ENCODE results near the gene ATP6V1F.

Gene ATP6V1F

DNA sequence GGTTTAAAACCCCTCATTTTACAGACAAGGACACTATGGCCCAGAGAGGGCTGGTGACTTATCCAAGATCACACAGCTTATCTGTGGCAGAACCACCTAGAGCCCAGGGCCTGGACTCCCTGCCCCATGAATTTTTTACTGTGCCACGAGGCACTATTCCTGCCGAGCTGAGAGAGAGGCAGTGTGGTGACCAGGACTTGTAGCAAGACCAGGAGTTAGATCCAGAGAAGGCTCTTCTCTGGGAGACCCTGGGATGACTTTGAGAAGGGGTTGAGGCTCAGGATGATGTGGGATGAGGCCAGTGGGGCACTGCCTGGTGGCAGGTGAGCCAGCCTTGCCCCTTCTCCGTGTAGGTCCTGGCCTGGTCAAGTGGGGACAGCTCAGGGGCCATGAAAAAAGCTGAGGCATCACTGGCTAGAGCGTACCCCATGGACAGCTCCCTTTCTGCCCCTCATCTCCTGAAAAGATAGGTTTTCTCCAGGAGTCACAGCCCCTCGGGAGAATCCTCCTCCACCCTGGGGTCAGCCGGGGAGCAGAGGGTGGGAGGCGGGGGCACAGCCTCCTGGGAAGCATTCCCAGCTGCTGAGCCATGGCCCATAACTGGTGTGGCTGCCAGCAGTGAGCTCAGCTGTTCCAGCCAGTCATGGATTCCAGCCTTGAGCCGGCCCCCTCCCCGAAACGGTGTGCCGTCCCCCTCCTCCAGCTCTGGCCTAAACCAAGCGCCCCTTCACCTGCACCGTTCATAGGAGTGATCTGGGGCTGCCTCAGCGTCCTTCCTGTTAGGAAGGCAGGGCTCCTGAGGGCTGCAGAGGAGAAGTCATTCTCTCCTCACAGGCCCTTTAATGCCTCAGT, 26.6 kb upstream of the ATP6V1F start:
- DNase-seq (ENCODE audit: low read depth) = no peak

DNA sequence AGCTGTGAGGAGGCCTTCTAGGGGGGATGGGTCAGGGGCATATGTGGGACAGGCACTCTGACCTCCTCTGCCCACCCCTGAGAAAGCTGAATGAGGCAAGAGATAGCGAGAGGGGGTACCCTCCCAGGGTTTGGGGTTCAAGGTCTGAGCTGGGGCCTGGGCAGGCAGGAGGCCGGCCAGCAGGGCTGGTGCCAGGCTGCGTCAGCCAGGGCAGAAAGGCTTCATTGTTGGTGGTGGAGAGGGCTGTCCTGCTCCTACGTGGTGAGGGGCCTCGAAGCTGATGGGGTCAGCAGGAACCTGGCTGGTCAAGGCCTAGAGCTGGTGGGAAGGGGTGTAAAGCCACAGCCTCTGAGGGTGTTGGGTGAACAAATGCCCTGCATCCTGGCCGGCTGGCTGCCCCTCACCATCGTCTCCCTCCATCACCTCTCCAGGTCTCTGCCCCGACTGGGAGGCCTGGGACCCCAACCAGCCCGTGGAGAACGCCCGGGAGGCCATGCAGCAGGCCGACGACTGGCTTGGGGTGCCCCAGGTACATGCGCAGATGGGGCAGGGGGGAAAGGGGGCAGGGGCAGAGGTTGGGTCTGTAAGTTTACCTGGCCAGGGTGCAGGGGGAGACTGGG, 25.8 kb upstream of the ATP6V1F start:
- no peak for DNase-seq (ENCODE audit: low read depth)

GRCh38 chr7:128837521-128837921, 25.1 kb upstream of the ATP6V1F start:
- no peak for DNase-seq (ENCODE audit: low read depth)

DNA sequence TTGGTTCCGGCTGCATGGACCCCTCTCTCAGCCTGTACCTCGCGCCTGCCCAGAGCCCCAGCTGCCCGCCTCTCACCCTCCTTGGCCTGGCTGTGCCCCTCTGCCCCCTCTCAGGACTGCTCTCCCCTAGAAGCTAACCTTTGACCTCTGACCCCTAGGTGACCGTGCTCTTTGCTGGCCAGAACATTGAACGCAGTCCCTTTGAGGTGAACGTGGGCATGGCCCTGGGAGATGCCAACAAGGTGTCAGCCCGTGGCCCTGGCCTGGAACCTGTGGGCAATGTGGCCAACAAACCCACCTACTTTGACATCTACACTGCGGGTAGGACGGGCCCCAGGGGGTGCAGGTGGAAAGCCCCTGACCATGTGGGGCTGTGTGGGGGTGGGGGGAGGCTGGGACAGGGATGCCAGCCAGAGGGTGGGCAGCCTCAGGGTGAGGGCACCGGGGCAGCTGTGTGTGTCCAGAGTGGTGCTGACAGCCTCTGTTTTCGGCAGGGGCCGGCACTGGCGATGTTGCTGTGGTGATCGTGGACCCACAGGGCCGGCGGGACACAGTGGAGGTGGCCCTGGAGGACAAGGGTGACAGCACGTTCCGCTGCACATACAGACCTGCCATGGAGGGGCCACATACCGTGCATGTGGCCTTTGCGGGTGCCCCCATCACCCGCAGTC, 24.4 kb upstream of the ATP6V1F start:
- no peak for DNase-seq (ENCODE audit: low read depth)

DNA sequence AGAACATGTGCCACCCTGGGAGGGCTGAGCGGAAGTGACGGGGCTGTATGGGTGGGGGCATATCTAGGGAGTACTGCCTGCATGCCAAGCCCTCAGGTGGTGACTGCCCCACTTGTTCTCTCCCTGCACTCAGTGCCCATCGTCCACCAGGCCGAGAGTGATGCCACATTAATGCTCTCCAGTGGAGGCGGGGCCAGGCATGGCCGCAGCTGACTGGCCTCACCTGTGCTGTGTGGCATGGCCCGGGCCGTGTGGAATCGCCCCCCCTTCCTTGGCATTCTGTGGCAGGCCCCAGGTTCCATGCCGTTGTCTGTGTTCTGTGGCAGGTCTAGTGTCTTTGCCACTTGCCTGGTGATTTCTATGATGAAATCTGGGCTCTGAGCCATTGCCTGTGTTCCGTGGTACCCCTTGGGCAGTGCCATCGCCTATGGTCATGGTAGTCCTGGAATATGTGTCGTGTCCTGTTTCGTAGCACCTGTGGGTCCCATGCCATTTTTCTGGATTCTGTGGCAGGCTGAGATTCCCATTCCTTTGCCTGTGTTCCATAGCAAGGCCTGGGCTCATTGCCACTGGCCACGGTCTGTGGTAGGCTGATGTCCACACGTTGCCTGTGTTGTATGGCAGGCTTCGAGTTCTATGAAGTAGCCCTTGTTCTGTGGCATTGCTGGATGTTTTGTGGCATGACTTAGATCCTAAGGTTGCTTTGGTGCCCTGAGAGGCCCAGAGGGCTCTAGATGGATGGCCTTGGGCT, 23.5 kb upstream of the ATP6V1F start:
- no peak for DNase-seq (ENCODE audit: low read depth)

- DNase-seq (ENCODE audit: low read depth) = no peak
These were observed 22.9 kb upstream of the ATP6V1F start for GRCh38 chr7:128839751-128840177.

DNA sequence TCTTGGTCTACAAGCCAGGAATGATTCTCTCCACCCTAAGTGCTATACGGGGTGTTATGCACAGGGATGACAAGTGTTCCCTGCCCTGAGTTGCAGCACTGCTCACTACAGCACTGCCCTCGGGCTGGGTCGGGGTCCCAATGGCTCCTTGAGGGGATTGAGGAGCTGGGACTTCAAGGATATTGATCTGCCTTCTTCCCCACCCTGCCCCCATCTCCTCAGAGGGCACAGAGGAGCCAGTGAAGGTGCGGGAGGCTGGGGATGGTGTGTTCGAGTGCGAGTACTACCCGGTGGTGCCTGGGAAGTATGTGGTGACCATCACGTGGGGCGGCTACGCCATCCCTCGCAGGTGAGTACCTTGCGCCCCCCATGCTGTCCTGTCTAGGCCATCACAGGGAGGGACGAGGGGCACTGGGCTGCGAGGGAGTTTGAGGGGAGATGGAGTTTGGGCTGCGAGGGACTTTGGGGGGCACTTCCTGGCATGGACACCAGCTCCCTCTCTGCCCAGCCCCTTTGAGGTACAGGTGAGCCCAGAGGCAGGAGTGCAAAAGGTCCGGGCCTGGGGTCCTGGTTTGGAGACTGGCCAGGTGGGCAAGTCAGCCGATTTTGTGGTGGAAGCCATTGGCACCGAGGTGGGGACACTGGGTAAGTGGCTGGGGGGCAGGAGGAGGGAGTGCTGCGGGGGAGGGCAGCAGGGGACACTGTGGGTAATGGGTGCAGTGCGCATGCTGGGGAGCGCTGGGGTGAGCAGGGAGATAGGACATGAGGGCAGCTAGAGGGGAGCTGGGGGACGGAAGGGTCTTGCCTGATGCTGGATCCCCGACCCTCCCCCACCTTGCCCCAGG, 22.1 kb upstream of the ATP6V1F start:
- no peak for DNase-seq (ENCODE audit: low read depth)

- DNase-seq (ENCODE audit: low read depth) = no peak
These were observed 21.4 kb upstream of the ATP6V1F start for GRCh38 chr7:128841171-128841690.

DNA sequence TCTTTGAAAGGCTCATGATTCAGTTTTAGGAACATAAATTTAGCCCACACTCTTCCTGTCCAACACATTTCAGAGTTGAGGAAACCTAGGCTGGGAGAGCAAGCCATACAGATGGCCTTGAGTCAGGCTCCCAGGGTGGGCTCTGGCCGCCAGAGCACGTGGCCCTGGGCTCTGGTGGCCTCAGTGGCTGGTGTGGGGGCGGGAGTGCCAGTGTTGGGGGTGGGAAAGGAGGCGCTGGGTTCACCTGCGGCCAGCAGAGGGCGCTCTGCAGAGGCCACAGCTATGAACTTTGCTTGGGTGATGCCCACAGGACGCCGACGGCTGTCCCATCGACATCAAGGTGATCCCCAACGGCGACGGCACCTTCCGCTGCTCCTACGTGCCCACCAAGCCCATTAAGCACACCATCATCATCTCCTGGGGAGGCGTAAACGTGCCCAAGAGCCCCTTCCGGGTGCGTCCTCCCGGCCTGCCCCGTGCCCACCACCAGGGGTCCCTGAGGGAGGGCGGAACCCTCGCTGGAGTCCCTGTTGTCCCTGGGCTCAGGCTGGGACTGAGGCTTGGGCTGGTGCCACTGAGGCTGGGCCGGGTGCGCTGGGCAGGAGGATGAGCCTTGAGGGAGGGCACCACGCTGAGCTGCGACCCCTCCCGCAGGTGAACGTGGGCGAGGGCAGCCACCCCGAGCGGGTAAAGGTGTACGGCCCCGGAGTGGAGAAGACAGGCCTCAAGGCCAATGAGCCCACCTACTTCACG, 20.6 kb upstream of the ATP6V1F start:
- peak; percentile 43 for DNase-seq (ENCODE audit: low read depth)

- DNase-seq (ENCODE audit: low read depth) = no peak
These were observed 19.7 kb upstream of the ATP6V1F start for GRCh38 chr7:128842674-128843641.

GRCh38 chr7:128843938-128844621, 18.6 kb upstream of the ATP6V1F start:
- DNase-seq (ENCODE audit: low read depth) = no peak

GRCh38 chr7:128844777-128845311, 17.8 kb upstream of the ATP6V1F start:
- no peak for DNase-seq (ENCODE audit: low read depth)

DNA sequence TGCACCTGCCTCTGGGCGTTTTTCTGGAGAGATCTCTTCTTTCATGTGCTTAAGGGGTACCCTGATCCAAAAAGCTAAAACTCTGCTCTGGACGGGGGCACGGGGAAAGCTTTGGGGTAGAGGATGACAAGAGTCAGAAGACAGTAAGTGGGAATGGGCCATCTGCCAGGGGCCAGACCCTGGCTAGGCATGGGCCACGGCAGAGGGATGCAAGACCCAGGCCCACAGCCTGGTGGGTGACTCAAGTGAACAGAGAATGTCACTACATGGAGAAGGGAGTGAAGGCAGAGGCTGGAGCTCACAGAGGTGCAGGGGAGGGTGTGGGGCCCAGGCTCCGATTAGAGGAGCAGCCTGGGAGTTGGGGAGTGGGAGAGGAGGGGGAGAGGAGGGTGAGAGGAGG, 17.2 kb upstream of the ATP6V1F start:
- DNase-seq (ENCODE audit: low read depth) = no peak

DNA sequence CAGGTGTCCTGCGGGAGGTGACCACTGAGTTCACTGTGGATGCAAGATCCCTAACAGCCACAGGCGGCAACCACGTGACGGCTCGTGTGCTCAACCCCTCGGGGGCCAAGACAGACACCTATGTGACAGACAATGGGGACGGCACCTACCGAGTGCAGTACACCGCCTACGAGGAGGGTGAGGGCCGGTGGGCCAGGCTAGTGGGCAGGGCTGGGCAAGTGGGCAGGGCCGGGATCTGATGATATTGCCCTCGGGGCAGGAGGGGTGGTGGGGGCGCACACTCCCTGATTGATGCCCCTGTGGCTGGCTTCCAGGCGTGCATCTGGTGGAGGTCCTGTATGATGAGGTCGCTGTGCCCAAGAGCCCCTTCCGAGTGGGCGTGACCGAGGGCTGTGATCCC, 16.7 kb upstream of the ATP6V1F start:
- no peak for DNase-seq (ENCODE audit: low read depth)

GRCh38 chr7:128846781-128847444, 15.7 kb upstream of the ATP6V1F start:
- no peak for DNase-seq (ENCODE audit: low read depth)

DNA sequence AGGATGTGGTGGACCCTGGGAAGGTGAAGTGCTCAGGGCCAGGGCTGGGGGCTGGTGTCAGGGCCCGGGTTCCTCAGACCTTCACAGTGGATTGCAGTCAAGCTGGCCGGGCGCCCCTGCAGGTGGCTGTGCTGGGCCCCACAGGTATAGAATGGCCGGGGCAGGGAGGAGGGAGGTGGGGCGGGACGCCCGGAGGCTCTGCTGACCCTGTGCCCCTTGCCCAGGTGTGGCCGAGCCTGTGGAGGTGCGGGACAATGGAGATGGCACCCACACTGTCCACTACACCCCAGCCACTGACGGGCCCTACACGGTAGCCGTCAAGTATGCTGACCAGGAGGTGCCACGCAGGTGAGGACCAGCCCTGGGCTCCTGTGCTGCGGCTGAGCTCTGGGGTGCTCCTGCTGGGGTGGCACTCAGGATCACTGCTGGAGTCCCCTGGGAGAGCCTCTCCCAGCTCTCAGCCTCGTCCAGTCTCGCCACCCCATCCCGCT, 14.9 kb upstream of the ATP6V1F start:
- DNase-seq (ENCODE audit: low read depth) = no peak

DNA sequence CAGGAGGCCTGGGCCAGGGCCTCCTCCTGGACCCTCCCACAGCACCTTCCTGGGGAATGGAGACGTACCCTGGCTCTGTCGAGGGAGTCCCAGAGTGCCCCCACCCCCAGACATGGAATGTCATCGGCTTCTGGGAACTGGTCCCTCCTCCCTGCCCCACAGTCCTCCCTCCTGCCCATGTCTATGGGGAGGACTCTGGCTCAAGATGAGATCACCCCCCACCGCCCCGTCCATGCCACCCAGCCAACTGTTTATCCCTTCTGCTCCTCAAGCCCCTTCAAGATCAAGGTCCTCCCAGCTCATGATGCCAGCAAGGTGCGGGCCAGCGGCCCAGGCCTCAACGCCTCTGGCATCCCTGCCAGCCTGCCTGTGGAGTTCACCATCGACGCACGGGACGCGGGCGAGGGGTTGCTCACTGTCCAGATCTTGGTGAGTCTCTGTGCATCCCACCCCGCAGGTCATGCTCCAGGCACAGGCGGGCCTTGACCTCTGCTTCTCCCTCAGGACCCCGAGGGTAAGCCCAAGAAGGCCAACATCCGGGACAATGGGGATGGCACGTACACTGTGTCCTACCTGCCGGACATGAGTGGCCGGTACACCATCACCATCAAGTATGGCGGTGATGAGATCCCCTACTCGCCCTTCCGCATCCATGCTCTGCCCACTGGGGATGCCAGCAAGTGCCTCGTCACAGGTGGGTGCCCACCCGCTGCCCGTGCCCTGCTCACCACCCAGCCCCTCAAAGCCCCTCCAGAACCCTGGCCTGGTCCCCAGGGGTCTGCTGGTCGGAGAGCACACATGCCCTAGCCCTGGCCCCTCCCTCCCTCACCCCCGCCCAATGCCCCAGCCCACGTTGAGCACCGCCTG, 14.1 kb upstream of the ATP6V1F start:
- no peak for DNase-seq (ENCODE audit: low read depth)

Measured in activated T-cell treated with anti-CD3 and anti-CD28 coated beads for 1 hour (primary cell).